Neural progenitor cell (in vitro differentiated cells): ENCODE data around the gene KRTAP5-2. TPM values are rescaled to one million over a fixed set of nuclear protein-coding genes. Genes with fewer than 3 reads are reported as not detected.
A peak's percentile ranks its signal among the peaks of the same experiment; 100 is the strongest.
"Not testable (repeated sequence)": the region's sequence is repeated elsewhere in the genome, so short reads cannot be mapped to it uniquely, and the experiment has no call there.

Experiments
- DNase-seq: peaks from one replicate; pipeline ENCODE4 v3.0.0-alpha.2; 2016; ENCODE audit warnings: low spot score
- H2AFZ ChIP-seq: fragments of 200-600 bp; sonication (generic); replicated peaks from 2 replicates; pipeline ENCODE4 v1.6.1; 2016; ENCODE audit warnings: antibody characterized with exemption
- H3F3A ChIP-seq: fragments of 200-600 bp; sonication (generic); 2 replicates; pipeline ENCODE4 v1.6.1; 2016; ENCODE audit warnings: antibody characterized with exemption, low read depth
- H3K27ac ChIP-seq: fragments of 200-600 bp; sonication (generic); 2 replicates; pipeline ENCODE4 v1.5.1; 2016; ENCODE audit warnings: mild to moderate bottlenecking
- H3K27me3 ChIP-seq: fragments of 200-600 bp; sonication (generic); 2 replicates; pipeline ENCODE4 v1.6.1; 2016; ENCODE audit warnings: mild to moderate bottlenecking, moderate library complexity
- H3K36me3 ChIP-seq: fragments of 200-600 bp; sonication (generic); 2 replicates; pipeline ENCODE4 v1.5.1; 2016
- H3K4me1 ChIP-seq: fragments of 200-600 bp; sonication (generic); 2 replicates; pipeline ENCODE4 v1.6.1; 2016; ENCODE audit warnings: mixed run types
- H3K4me2 ChIP-seq: fragments of 200-600 bp; sonication (generic); 2 replicates; pipeline ENCODE4 v1.6.1; 2016
- H3K4me3 ChIP-seq: fragments of 200-600 bp; sonication (generic); 2 replicates; pipeline ENCODE4 v1.5.1; 2016
- H3K79me2 ChIP-seq: fragments of 200-600 bp; sonication (generic); 2 replicates; pipeline ENCODE4 v1.6.1; 2016; ENCODE audit warnings: low read depth
- H3K9ac ChIP-seq: fragments of 200-600 bp; sonication (generic); 2 replicates; pipeline ENCODE4 v1.6.1; 2016
- H3K9me3 ChIP-seq: fragments of 200-600 bp; sonication (generic); 2 replicates; pipeline ENCODE4 v1.5.1; 2016; ENCODE audit warnings: low read depth
- H4K20me1 ChIP-seq: fragments of 200-600 bp; sonication (generic); 2 replicates; pipeline ENCODE4 v1.6.1; 2016; ENCODE audit warnings: low read depth
- H3K27ac Mint-ChIP-seq: 3 replicates; pipeline ENCODE4 v1.8.0; 2021; ENCODE audit warnings: mixed read lengths
- H3K27me3 Mint-ChIP-seq: 2 replicates; pipeline ENCODE4 v1.8.0; 2022; ENCODE audit warnings: low read depth, mild to moderate bottlenecking, inconsistent platforms, moderate library complexity, mixed read lengths; ENCODE audit not compliant: insufficient read depth
- H3K36me3 Mint-ChIP-seq: 3 replicates; pipeline ENCODE4 v1.8.0; 2021; ENCODE audit warnings: mixed read lengths
- H3K4me1 Mint-ChIP-seq: 3 replicates; pipeline ENCODE4 v1.8.0; 2021; ENCODE audit warnings: mixed read lengths
- H3K4me3 Mint-ChIP-seq: 3 replicates; pipeline ENCODE4 v1.8.0; 2021; ENCODE audit warnings: mild to moderate bottlenecking, moderate library complexity, mixed read lengths
- H3K9me3 Mint-ChIP-seq: 3 replicates; pipeline ENCODE4 v1.8.0; 2020; ENCODE audit warnings: mixed read lengths
- EZH2 ChIP-seq: fragments of 200-600 bp; sonication (generic); IDR thresholded peaks from 2 replicates; pipeline ENCODE4 v1.6.1; 2017; ENCODE audit warnings: antibody characterized with exemption, mild to moderate bottlenecking, moderate library complexity
- EZH2phosphoT487 ChIP-seq: fragments of 200-600 bp; sonication (generic); IDR thresholded peaks from 2 replicates; pipeline ENCODE4 v1.6.1; 2017; ENCODE audit warnings: antibody characterized with exemption
- total RNA-seq: library from RNA; depleted of rRNA; stranded (reverse); fragments of >200 nt; gene quantifications from 2 replicates; pipeline ENCODE4 v1.2.3, GENCODE V29; 2015; ENCODE audit warnings: low replicate concordance
- TF ChIP-seq, protein P1 (sequence below): fragments of 200-600 bp; sonication (generic); IDR thresholded peaks from 2 replicates; pipeline ENCODE4 v1.5.1; 2017; ENCODE audit warnings: antibody characterized with exemption, mild to moderate bottlenecking

KRTAP5-2 gene
- total RNA-seq, 1 donor from 2014 or later = not detected

DNA sequence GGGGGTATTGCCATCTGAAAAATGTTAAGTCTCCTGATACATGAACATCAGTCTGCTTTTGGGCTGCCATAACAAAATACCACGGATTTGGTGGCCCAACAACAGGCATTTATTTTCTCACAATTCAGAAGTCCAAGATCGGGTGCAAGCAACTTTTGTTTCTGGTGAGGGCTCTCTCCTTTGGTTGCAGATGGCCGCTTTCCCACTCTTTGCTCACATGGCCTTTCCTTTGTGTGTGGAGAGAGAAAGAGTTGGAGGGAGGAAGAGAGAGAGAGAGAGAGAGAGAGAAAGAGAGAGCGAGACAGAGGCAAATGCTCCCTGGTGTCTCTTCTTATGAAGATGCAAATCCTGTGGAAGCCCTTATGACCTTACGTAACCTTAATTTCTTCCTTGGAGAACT, 2.5 kb upstream of the KRTAP5-2 start:
- Histone ChIP-seq H4K20me1 (no peaks in the 10 kb centered on the region), H3K9ac (no peak overlapping the region), H3K4me1 (no peaks in the 10 kb centered on the region), H3K4me2 (no peak overlapping the region), H3F3A (peaks cover 8% of the 10 kb centered on the region), H3K27me3 (peaks cover 51% of the 10 kb centered on the region), H2AFZ (no peak overlapping the region), H3K79me2 (no peaks in the 10 kb centered on the region), H3K36me3 (no peaks in the 10 kb centered on the region), H3K27ac (no peak overlapping the region), H3K9me3 (no peaks in the 10 kb centered on the region), H3K4me3 (no peak overlapping the region)
- DNase-seq = no peak
- peaks cover 16% of the 10 kb centered on the region for H3K27me3 Mint-ChIP-seq
- H3K9me3 Mint-ChIP-seq = peaks cover 4% of the 10 kb centered on the region
- H3K4me3 Mint-ChIP-seq = no peak overlapping the region
- no peak overlapping the region for H3K27ac Mint-ChIP-seq
- H3K4me1 Mint-ChIP-seq = peaks cover 18% of the 10 kb centered on the region
- TF ChIP-seq EZH2phosphoT487 (no peak), EZH2 (no peak)
- TF ChIP-seq, protein P1, sequence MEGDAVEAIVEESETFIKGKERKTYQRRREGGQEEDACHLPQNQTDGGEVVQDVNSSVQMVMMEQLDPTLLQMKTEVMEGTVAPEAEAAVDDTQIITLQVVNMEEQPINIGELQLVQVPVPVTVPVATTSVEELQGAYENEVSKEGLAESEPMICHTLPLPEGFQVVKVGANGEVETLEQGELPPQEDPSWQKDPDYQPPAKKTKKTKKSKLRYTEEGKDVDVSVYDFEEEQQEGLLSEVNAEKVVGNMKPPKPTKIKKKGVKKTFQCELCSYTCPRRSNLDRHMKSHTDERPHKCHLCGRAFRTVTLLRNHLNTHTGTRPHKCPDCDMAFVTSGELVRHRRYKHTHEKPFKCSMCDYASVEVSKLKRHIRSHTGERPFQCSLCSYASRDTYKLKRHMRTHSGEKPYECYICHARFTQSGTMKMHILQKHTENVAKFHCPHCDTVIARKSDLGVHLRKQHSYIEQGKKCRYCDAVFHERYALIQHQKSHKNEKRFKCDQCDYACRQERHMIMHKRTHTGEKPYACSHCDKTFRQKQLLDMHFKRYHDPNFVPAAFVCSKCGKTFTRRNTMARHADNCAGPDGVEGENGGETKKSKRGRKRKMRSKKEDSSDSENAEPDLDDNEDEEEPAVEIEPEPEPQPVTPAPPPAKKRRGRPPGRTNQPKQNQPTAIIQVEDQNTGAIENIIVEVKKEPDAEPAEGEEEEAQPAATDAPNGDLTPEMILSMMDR = no peak
- no peaks in the 10 kb centered on the region for H3K36me3 Mint-ChIP-seq

DNA sequence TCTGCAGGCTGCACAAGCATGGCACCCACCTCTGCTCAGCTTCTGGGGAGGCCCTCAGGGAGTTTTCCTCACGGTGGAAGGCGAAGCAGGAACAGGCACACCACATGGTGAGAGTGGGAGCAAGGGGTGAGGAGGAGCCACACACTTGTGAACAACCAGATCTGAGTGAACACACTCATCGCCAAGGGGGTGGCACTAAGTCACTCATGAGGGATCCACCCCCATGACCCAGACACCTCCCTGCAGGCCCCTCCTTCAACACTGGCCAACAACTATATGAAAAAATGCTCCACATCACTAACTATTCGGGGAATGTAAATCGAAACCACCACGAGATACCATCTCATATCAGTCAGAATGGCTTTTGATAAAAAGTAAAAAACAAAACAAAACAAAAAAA, 722 bp upstream of the KRTAP5-2 start:
- peaks cover 66% of the 10 kb centered on the region for H3K27me3 ChIP-seq
- Mint-ChIP-seq H3K9me3 (peaks cover 4% of the 10 kb centered on the region), H3K4me1 (peaks cover 20% of the 10 kb centered on the region), H3K27ac (no peak overlapping the region), H3K36me3 (no peaks in the 10 kb centered on the region), H3K4me3 (no peak overlapping the region), H3K27me3 (peaks cover 19% of the 10 kb centered on the region)
- H3K4me3 ChIP-seq = no peak overlapping the region
- no peak overlapping the region for H2AFZ ChIP-seq
- no peak for DNase-seq
- H3K4me2 ChIP-seq = no peak overlapping the region
- H3K79me2 ChIP-seq = no peaks in the 10 kb centered on the region
- H3K27ac ChIP-seq = no peak overlapping the region
- H3K36me3 ChIP-seq = no peaks in the 10 kb centered on the region
- H3K4me1 ChIP-seq = no peaks in the 10 kb centered on the region
- H4K20me1 ChIP-seq = no peaks in the 10 kb centered on the region
- peaks cover 9% of the 10 kb centered on the region for H3F3A ChIP-seq
- TF ChIP-seq EZH2phosphoT487 = no peak
- TF ChIP-seq EZH2 = no peak
- TF ChIP-seq, protein P1 = no peak
- H3K9ac ChIP-seq = no peak overlapping the region
- H3K9me3 ChIP-seq = no peaks in the 10 kb centered on the region

DNA sequence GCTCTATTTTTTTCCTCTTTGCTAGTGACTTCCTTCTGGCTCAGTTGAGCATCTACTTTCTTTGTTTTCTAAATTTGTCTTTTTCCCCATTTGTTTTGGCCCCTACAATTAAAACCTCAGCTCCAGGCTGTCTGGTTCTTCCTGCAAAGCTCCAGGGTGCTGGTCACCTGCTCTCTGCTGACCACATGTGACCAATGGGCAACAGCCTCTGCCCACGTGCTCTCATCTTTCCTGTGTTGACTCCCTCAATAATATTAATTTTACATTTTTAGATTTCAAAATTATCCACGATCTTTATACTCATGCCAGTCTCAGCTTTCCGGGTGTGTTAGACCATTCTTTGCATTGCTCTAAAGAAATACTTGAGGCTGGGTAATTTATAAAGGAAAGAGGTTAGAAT, 312 bp upstream of the KRTAP5-2 start:
- H3K9ac ChIP-seq, H3K4me3 ChIP-seq, H3K9me3 Mint-ChIP-seq, H3K4me1 ChIP-seq, H3K36me3 ChIP-seq, H3K79me2 ChIP-seq, H3K4me3 Mint-ChIP-seq, H3K27ac ChIP-seq, H3K9me3 ChIP-seq, H3K36me3 Mint-ChIP-seq, H4K20me1 ChIP-seq, DNase-seq, H3K27ac Mint-ChIP-seq, H3F3A ChIP-seq, H3K4me2 ChIP-seq, H2AFZ ChIP-seq: not testable (repeated sequence)
- Mint-ChIP-seq H3K4me1 (peaks cover 20% of the 10 kb centered on the region), H3K27me3 (peaks cover 19% of the 10 kb centered on the region)
- peaks cover 70% of the 10 kb centered on the region for H3K27me3 ChIP-seq

DNA sequence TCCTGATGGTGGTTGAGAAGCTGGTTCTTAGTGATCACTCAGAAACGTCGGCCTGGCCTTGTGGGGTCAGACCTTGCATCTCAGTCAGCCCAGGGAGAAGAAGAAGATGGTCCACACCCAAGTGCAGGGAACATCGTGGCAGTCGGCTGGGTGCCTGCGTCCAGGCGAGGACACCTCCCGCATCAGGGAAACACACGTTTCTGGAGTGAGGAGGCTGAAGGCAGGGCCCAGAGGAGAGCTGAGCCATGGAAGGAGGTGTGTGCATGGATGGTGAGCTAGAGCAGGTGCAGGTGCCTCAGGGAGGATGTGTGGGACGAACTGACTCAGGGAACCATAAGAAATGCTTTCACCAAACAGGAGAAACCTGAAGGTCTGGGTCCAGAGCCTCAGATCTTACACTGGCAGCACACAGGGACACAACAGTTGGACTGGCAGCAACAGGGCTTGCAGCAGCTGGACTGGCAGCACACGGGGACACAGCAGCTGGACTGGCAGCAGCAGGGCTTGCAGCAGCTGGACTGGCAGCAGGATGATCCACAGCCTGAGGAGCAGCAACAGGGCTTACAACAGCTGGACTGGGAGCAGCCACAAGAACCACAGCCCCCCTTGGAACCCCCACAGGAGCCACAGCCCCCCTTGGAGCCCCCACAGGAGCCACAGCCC, 632 bp downstream of the KRTAP5-2 start:
- H3F3A ChIP-seq = peaks cover 9% of the 10 kb centered on the region
- H3K79me2 ChIP-seq = no peaks in the 10 kb centered on the region
- H3K4me2 ChIP-seq = no peak overlapping the region
- H3K9ac ChIP-seq = no peak overlapping the region
- no peak overlapping the region for H3K27ac ChIP-seq
- H3K36me3 Mint-ChIP-seq = no peaks in the 10 kb centered on the region
- H3K4me3 Mint-ChIP-seq = no peak overlapping the region
- peaks cover 20% of the 10 kb centered on the region for H3K4me1 Mint-ChIP-seq
- no peaks in the 10 kb centered on the region for H3K4me1 ChIP-seq
- no peaks in the 10 kb centered on the region for H4K20me1 ChIP-seq
- peaks cover 3% of the 10 kb centered on the region for H3K9me3 Mint-ChIP-seq
- H3K4me3 ChIP-seq = no peak overlapping the region
- H2AFZ ChIP-seq = no peak overlapping the region
- no peaks in the 10 kb centered on the region for H3K36me3 ChIP-seq
- DNase-seq = no peak
- H3K27me3 Mint-ChIP-seq = peaks cover 24% of the 10 kb centered on the region
- H3K27me3 ChIP-seq = peaks cover 79% of the 10 kb centered on the region
- TF ChIP-seq EZH2phosphoT487 (no peak), EZH2 (no peak)
- TF ChIP-seq, protein P1 = no peak
- H3K9me3 ChIP-seq = no peaks in the 10 kb centered on the region
- H3K27ac Mint-ChIP-seq = no peak overlapping the region

DNA sequence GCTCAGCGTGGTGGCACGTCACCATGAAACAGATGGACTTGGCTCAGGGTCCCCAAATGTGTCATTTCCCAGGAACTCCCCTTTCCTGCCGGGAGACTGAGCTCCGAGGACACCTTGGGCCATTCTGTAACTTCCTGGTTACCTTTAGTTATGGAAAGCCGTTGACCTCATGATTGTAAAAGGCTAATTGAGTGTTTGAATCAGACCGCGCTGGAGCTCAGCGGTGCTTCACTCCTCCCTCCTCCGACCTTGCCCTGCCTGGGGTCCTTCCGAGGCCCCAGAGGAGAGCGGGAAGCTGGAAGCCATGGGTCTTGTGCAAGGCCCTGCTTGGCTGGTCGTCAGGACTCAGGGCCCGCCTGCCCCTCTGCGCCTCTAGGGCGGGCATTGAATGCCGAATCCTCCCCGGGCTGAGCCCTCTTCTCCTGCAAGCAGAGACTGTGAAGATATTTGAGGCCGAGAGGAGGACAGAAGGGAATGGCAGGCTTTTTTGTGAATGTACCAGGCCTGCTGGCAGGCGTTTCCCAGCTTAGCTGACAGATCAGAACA, 1.4 kb downstream of the KRTAP5-2 start:
- H3K27me3 Mint-ChIP-seq = peaks cover 23% of the 10 kb centered on the region
- not testable (repeated sequence) for H3K36me3 Mint-ChIP-seq, H3K4me3 ChIP-seq, H3K4me1 ChIP-seq, H3K9me3 Mint-ChIP-seq, H3K4me2 ChIP-seq, H3K9me3 ChIP-seq, H3K79me2 ChIP-seq, H3K9ac ChIP-seq, H3K27ac Mint-ChIP-seq, H3F3A ChIP-seq, H3K27ac ChIP-seq, DNase-seq, H3K36me3 ChIP-seq, H4K20me1 ChIP-seq
- peak overlapping the region; percentile 31 for H3K4me3 Mint-ChIP-seq
- H3K27me3 ChIP-seq = peaks cover 83% of the 10 kb centered on the region
- peak overlapping the region; percentile 34 for H2AFZ ChIP-seq
- peaks cover 20% of the 10 kb centered on the region for H3K4me1 Mint-ChIP-seq
